Measurements from ENCODE around the gene PTPRG. TPM values are rescaled to one million over a fixed set of nuclear protein-coding genes. Genes with fewer than 3 reads are reported as not detected.
"Not testable (repeated sequence)": the region's sequence is repeated elsewhere in the genome, so short reads cannot be mapped to it uniquely, and the experiment has no call there.

The PTPRG gene
- total RNA-seq, 1 donor from 2014 or later, result 25.2 TPM

DNA sequence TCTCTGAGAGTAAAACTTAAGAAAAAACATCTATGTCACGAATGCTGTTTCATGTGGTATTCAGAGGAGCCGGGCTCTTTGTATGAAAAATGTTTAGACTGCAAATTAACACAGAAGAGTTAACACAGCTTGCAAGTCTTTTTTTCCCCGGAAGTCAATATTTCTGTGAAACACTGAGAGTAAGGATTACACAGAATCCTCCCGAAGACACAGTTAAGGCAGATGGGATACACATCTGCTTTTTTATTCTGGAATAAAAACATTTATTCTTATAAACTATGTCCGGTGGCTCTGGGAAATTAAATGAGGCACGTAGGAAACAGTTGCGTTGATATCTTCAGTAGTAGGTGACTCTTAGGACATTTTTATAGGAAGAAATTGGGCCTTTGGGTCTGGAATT is 180.6 kb downstream of the PTPRG start:
- TF ChIP-seq, protein P1, sequence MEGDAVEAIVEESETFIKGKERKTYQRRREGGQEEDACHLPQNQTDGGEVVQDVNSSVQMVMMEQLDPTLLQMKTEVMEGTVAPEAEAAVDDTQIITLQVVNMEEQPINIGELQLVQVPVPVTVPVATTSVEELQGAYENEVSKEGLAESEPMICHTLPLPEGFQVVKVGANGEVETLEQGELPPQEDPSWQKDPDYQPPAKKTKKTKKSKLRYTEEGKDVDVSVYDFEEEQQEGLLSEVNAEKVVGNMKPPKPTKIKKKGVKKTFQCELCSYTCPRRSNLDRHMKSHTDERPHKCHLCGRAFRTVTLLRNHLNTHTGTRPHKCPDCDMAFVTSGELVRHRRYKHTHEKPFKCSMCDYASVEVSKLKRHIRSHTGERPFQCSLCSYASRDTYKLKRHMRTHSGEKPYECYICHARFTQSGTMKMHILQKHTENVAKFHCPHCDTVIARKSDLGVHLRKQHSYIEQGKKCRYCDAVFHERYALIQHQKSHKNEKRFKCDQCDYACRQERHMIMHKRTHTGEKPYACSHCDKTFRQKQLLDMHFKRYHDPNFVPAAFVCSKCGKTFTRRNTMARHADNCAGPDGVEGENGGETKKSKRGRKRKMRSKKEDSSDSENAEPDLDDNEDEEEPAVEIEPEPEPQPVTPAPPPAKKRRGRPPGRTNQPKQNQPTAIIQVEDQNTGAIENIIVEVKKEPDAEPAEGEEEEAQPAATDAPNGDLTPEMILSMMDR (IDR thresholded peaks at IDR 0.05; ENCODE audit: insufficient read depth, low read length, poor library complexity, severe bottlenecking), result no peak
- Histone ChIP-seq H3K27me3 (ENCODE audit: control insufficient read depth, insufficient read depth, low read length) (no peaks in the 10 kb centered on the region), H3K4me3 (ENCODE audit: low read depth, low read length) (no peak overlapping the region), H3K36me3 (ENCODE audit: control insufficient read depth, insufficient read depth, low read length) (no peaks in the 10 kb centered on the region)
- no peak for DNase-seq (ENCODE audit: low read depth)

DNA sequence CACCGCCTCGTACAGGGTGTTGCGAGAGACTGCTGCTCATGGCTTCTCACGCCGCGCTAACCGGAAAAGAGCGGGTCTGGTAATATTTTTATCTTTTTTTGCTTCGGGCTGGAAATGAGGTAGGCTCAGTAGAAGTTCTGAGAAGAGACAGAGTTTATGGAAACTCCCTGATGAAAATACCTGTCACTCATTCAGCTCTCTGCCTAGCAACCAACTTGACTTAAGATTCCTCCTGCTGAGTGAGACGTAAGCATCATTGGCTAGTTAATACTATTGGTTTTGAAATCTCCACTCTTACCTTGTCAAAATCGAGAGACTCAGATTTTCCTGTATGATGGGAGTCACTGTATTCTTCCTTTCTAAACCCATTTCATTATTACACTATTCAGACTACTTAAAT is 181.7 kb downstream of the PTPRG start:
- Histone ChIP-seq H3K36me3 (ENCODE audit: control insufficient read depth, insufficient read depth, low read length) (no peaks in the 10 kb centered on the region), H3K4me3 (ENCODE audit: low read depth, low read length) (no peak overlapping the region), H3K27me3 (ENCODE audit: control insufficient read depth, insufficient read depth, low read length) (no peaks in the 10 kb centered on the region)
- TF ChIP-seq, protein P1 (IDR thresholded peaks at IDR 0.05; ENCODE audit: insufficient read depth, low read length, poor library complexity, severe bottlenecking), result no peak
- no peak for DNase-seq (ENCODE audit: low read depth)

DNA sequence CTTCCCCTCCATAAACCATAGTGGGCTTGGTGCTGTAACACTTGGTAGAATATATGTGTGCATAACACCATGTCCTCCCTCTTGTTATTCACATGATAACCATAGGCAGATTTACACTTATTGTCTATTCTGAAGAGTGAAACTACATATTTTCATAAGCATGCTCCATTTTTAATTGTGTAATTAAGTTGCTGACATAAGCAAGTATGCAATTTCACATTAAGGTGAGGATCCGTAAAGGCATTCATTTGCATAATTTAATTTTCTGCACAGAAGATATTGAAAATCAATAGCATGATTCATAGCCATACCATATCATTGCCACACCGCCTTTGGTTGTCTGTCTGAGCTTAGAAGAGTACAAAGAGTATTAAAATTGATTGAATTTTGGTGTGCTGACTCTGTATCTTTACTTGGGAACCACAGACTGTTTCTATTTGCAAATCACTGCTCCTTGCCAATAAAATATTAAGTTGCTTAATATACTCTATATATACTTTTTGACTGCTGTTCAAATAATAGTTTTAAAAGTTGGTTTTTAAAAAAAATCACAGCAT is 182.4 kb downstream of the PTPRG start:
- Histone ChIP-seq H3K4me3 (ENCODE audit: low read depth, low read length) (no peak overlapping the region), H3K27me3 (ENCODE audit: control insufficient read depth, insufficient read depth, low read length) (no peaks in the 10 kb centered on the region), H3K36me3 (ENCODE audit: control insufficient read depth, insufficient read depth, low read length) (no peaks in the 10 kb centered on the region)
- TF ChIP-seq, protein P1 (IDR thresholded peaks at IDR 0.05; ENCODE audit: insufficient read depth, low read length, poor library complexity, severe bottlenecking), result no peak
- DNase-seq (ENCODE audit: low read depth), result no peak

DNA sequence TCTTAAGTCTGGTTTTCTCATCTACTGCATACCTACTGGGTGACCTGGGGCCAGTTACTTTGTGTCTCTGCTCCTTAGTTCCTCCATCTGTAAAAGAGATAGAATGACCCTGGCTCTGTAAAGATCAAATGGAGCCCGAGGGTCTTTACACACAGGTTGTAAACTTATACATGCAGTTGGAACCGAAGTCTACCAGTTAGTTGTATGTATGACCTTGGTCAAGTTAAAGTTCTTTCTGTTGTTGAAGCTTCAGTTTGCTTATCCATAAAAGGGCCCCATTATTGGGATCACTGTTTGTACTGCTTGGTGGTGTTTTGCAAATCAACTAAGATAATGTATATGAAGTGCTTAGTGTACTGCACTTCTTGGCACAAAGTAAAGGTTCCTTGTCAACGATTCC is 186.9 kb downstream of the PTPRG start:
- no peak for DNase-seq (ENCODE audit: low read depth)
- TF ChIP-seq, protein P1 (IDR thresholded peaks at IDR 0.05; ENCODE audit: insufficient read depth, low read length, poor library complexity, severe bottlenecking), result no peak
- Histone ChIP-seq H3K4me3 (ENCODE audit: low read depth, low read length) (no peak overlapping the region), H3K36me3 (ENCODE audit: control insufficient read depth, insufficient read depth, low read length) (no peaks in the 10 kb centered on the region), H3K27me3 (ENCODE audit: control insufficient read depth, insufficient read depth, low read length) (no peaks in the 10 kb centered on the region)

DNA sequence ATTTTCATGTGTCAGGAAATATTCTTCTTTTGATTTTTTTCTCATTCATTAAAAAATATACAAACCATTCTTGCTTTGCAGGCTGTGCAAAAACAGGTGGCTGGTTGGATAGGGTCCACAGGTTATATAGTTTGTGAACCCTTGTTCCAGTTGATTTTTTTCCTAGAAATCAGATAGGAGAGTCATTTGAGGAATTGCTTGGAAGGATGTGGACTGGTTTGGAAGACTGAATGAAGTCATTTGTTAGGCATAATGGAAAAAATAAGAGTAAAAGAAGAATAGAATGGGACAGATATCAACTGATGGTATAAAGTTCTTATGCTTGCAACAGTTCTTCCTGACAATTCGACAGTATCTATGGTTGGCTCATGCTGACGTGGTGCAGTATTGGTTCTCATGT is 189.4 kb downstream of the PTPRG start:
- no peak overlapping the region for H3K4me3 ChIP-seq (ENCODE audit: low read depth, low read length)
- H3K36me3 ChIP-seq (ENCODE audit: control insufficient read depth, insufficient read depth, low read length), result no peaks in the 10 kb centered on the region
- DNase-seq (ENCODE audit: low read depth), result no peak
- H3K27me3 ChIP-seq (ENCODE audit: control insufficient read depth, insufficient read depth, low read length), result no peaks in the 10 kb centered on the region
- TF ChIP-seq, protein P1 (IDR thresholded peaks at IDR 0.05; ENCODE audit: insufficient read depth, low read length, poor library complexity, severe bottlenecking), result no peak

DNA sequence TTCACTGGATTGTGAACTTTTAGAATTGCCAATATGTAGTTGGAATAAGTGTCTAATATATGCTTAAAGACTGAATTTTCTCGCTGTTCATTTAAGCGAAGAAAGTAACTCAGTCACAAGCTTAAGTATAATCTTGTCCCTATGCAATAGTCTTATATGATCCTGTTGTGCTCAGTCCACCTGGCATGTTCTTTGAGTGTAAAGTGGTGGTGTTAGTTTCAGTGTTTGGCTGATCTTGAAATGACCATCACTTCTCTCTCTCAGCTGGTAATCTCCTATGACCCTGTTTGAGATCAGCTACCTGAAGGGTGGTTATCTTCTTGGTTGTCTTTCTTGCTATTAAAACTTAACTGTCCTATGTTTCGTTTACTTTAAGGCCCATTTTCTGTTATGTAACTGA is 197.5 kb downstream of the PTPRG start:
- no peak overlapping the region for H3K4me3 ChIP-seq (ENCODE audit: low read depth, low read length)
- no peaks in the 10 kb centered on the region for H3K36me3 ChIP-seq (ENCODE audit: control insufficient read depth, insufficient read depth, low read length)
- TF ChIP-seq, protein P1 (IDR thresholded peaks at IDR 0.05; ENCODE audit: insufficient read depth, low read length, poor library complexity, severe bottlenecking), result no peak
- no peaks in the 10 kb centered on the region for H3K27me3 ChIP-seq (ENCODE audit: control insufficient read depth, insufficient read depth, low read length)
- no peak for DNase-seq (ENCODE audit: low read depth)

DNA sequence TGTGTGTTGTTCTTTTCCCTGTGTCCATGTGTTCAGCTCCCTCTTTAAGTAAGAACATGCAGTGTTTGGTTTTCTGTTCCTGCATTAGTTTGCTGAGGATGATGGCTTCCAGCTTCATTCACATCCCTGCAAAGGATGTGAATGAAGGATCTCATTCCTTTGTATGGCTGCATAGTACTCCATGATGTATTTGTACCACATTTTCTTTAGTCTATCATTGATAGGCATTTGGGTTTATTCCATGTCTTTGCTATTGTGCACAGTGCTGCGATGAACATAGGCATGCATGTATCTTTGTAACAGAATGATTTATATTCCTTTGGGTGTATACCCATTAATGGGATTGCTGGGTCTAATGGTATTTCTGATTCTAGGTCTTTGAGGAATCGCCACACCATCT is 199.4 kb downstream of the PTPRG start:
- not testable (repeated sequence) for DNase-seq (ENCODE audit: low read depth); H3K36me3 ChIP-seq (ENCODE audit: control insufficient read depth, insufficient read depth, low read length); H3K27me3 ChIP-seq (ENCODE audit: control insufficient read depth, insufficient read depth, low read length); H3K4me3 ChIP-seq (ENCODE audit: low read depth, low read length)
